Measurements from ENCODE around the gene LY6G6F.

The LY6G6F gene

GRCh38 chr6:31722173-31722572, 15.5 kb downstream of the LY6G6F start:
- in situ Hi-C loops (cut with MboI; ENCODE audit: low sequenced_read_pairs): no loop called here

GRCh38 chr6:31723245-31723979, 16.7 kb downstream of the LY6G6F start, which contains the start of gene MPIG6B:
Gene MPIG6B, plus strand, starts transcription at chr6:31723373. Its CDS starts 11 bp downstream, at chr6:31723384.
- in situ Hi-C loops (cut with MboI; ENCODE audit: low sequenced_read_pairs): no loop called here

GRCh38 chr6:31723980-31724691, 17.5 kb downstream of the LY6G6F start:
- in situ Hi-C loops (cut with MboI; ENCODE audit: low sequenced_read_pairs): no loop called here

- in situ Hi-C loops (cut with MboI; ENCODE audit: low sequenced_read_pairs): no loop called here
Measured at GRCh38 chr6:31725502-31726350, 19.1 kb downstream of the LY6G6F start.

GRCh38 chr6:31727034-31727716, 20.5 kb downstream of the LY6G6F start:
- in situ Hi-C loops (cut with MboI; ENCODE audit: low sequenced_read_pairs): no loop called here

- in situ Hi-C loops (cut with MboI; ENCODE audit: low sequenced_read_pairs): no loop called here
Measured at GRCh38 chr6:31727717-31728671, 21.3 kb downstream of the LY6G6F start.

- in situ Hi-C loops (cut with MboI; ENCODE audit: low sequenced_read_pairs): no loop called here
Measured at GRCh38 chr6:31728767-31729514, 22.3 kb downstream of the LY6G6F start, which contains the start of gene DDAH2. Gene DDAH2, minus strand, starts transcription at chr6:31729299. Its CDS starts 138 bp downstream, at chr6:31729161.

GRCh38 chr6:31729515-31729978, 22.9 kb downstream of the LY6G6F start:
- in situ Hi-C loops (cut with MboI; ENCODE audit: low sequenced_read_pairs): no loop called here

GRCh38 chr6:31729979-31730630, 23.4 kb downstream of the LY6G6F start:
- in situ Hi-C loops (cut with MboI; ENCODE audit: low sequenced_read_pairs): no loop called here

GRCh38 chr6:31730631-31731086, 24.0 kb downstream of the LY6G6F start:
- in situ Hi-C loops (cut with MboI; ENCODE audit: low sequenced_read_pairs): no loop called here

GRCh38 chr6:31732029-31732428, 25.4 kb downstream of the LY6G6F start:
- in situ Hi-C loops (cut with MboI; ENCODE audit: low sequenced_read_pairs): no loop called here

- in situ Hi-C loops (cut with MboI; ENCODE audit: low sequenced_read_pairs): no loop called here
Measured at GRCh38 chr6:31733734-31734133, 27.1 kb downstream of the LY6G6F start.

GRCh38 chr6:31734247-31734820, 27.7 kb downstream of the LY6G6F start:
- in situ Hi-C loops (cut with MboI; ENCODE audit: low sequenced_read_pairs): no loop called here

GRCh38 chr6:31734821-31735406, 28.2 kb downstream of the LY6G6F start:
- in situ Hi-C loops (cut with MboI; ENCODE audit: low sequenced_read_pairs): no loop called here

- in situ Hi-C loops (cut with MboI; ENCODE audit: low sequenced_read_pairs): no loop called here
Measured at GRCh38 chr6:31736021-31736767, 29.5 kb downstream of the LY6G6F start, which contains the start of gene CLIC1. Gene CLIC1, minus strand, starts transcription at chr6:31736530. Its CDS starts 230 bp downstream, at chr6:31736300.

- in situ Hi-C loops (cut with MboI; ENCODE audit: low sequenced_read_pairs): no loop called here
Measured at GRCh38 chr6:31736768-31737314, 30.2 kb downstream of the LY6G6F start.

Measured in HL-60/S4 (cell line).